GM21529 (cell line): ENCODE results near the gene TBL1X.
"Not testable (repeated sequence)": the region's sequence is repeated elsewhere in the genome, so short reads cannot be mapped to it uniquely, and the experiment has no call there.

Experiments used
- ATAC-seq: cut with Tn5 transposase; IDR thresholded peaks from one replicate; pipeline ENCODE4 v1.9.1; 2021; ENCODE audit not compliant: unreplicated experiment

Gene TBL1X

DNA sequence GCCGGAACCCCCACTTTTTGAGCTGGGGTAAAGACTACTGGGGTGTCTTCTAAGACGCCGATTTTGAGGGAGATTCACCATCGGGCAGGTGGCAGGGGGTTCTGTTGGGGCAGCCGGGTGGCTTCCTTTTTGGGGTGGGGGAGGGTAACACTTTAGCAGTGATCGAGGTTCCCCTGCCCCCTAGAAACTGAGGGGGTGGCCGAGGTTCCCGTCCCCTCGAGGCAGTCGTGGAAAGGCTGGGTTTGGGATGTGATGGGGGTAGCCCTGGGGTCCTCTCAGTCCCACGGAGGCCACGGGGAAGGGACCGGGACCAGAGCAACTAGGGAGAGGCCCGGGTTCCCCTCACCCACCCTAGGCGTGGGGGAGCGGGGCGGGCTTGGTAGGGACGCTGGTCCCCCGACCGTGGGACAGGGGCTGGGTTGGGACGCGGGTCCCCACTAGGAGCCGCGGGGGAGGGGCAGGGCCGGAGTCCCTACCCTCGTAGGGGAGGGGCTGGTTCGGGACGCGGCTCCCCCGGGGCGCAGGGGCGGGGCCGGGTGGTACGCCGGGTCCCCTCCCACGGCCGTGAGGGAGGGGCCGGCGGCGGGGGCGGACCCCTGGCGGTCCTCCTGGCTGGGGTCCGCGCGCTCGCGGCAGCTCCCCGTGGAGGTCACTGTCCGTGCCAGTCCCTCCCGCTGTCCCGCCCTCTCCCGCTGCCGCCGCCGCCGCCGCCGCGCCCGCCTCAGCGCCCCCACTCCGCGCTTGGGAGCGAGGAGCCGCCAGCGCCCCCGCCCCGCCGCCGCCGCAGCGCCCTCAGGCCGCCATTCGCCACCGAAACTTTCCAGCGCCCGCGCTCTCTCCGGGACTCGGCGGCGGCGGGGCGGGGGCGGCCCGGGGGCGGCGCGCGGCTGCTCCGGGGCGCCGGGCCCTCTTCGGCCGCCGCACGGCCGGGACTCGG lies at the start of gene TBL1X:
TBL1X (plus strand) TSS at position 624 of the 937 bp plus-strand sequence. CDS start 188,529 bp downstream, outside the sequence.
- peak; percentile 37 for ATAC-seq

DNA sequence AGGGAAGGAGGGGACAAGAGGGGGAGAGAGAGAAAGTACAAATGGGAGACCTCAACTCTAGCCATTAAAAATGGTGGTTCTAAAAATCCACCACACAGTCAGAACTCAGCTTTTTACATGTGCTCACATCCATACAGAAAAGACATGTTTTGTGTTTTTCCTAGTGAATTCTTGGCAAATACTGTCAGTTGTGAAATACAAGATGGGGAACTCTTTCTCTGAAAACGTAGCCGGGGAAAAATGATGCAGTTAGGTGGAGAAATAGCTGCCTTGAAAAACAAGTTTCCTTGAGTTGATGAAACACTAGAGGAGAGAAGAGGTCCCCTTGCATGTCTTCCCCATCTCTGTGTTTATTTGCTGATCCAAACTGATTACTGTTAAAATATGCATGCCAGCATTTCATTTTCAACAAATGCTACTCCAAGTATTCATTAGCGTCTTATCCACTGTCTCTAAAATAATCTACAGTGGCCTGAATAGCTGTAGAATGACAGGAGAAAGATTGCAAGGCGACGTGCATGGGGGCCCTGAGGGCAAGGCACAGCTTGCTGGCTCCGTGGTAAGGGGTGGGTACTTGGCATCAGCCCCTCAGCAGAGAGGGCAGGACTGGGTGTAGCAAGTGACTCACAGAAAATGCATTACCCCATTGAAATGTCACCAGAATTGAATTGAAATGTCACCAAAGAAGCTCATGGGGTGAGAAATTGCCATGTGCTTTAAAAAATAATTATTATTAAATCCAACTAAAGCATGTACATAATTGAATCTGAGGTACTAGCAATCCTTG lies 48.1 kb upstream of the TBL1X start:
- no peak for ATAC-seq

GRCh38 chrX:9418262-9418661 lies 46.6 kb upstream of the TBL1X start:
- ATAC-seq: no peak

GRCh38 chrX:9420275-9421265 lies 44.3 kb upstream of the TBL1X start:
- no peak for ATAC-seq

- ATAC-seq: no peak
These were observed 35.1 kb upstream of the TBL1X start for GRCh38 chrX:9429767-9430166.

DNA sequence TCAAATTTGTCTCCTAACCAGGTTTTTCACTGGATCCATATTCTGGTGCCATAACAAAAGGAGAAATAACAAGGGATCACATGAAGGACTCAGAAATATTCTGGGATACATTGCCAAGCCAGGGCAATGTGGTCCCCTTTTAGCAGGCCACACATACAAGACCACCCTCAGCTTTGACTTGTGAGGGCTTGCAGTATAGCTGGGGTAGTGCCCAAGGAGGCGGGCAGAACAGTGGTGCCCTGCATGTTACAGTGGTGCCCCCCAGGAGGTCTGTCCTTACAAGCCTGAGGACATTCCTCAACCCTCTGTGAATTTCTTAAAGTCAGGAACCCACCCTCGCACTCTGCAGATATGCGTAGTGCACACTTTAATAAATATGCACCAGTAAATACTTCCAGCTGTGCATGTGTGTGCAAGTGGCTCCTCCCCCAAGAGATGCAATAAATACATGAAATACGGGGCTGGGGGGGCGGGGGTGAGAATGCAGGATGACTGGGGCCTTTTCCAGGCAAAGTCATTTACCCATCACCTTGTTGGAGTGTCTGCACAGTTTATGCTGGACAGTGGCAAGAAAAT lies 34.4 kb upstream of the TBL1X start:
- no peak for ATAC-seq

GRCh38 chrX:9431281-9431680 lies 33.6 kb upstream of the TBL1X start:
- no peak for ATAC-seq

GRCh38 chrX:9433596-9433995 lies 31.3 kb upstream of the TBL1X start:
- ATAC-seq: no peak

DNA sequence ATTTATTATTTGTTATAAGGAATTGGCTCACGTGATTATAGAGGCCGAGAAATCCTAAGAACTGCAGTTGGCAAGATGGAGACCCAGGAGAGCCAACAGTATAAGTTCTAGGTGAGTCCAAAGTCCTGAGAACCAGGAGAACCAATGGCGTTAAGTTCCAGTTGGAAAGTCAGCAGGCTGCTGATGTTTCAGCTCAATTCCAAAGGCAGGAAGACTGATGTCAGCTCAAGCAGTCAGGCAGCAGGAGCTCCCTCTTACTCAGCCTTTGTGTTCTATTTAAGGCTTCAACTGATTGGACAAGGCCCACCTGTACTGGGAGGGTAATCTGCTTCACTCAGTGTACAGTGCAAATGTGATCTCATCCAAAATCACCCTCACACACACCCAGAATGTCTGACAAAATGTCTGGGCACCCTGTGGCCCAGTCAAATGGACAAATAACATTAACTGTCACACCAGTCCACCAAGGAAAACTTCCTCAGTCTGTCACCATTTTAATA lies 30.8 kb upstream of the TBL1X start:
- no peak for ATAC-seq

DNA sequence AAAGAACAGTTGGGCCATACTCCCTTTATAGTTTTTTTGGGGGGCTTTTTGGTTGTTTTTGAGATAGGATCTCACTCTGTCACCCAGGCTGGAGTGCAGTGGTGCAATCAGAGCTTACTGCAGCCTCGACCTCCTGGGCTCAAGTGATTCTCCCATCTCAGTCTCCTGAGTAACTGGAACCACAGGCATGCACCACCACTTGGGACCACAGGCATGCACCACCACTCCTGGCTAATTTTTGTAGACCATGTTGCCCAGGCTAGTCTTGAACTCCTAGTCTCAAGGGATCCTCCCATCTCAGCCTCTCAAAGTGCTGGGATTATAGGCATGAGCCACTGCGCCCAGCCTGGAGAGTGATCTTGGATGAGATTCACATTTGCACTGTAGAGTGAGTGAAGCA lies 29.8 kb upstream of the TBL1X start:
- ATAC-seq: not testable (repeated sequence)

GRCh38 chrX:9436812-9437211 lies 28.0 kb upstream of the TBL1X start:
- ATAC-seq: no peak

GRCh38 chrX:9438933-9439494 lies 25.8 kb upstream of the TBL1X start:
- ATAC-seq: no peak

DNA sequence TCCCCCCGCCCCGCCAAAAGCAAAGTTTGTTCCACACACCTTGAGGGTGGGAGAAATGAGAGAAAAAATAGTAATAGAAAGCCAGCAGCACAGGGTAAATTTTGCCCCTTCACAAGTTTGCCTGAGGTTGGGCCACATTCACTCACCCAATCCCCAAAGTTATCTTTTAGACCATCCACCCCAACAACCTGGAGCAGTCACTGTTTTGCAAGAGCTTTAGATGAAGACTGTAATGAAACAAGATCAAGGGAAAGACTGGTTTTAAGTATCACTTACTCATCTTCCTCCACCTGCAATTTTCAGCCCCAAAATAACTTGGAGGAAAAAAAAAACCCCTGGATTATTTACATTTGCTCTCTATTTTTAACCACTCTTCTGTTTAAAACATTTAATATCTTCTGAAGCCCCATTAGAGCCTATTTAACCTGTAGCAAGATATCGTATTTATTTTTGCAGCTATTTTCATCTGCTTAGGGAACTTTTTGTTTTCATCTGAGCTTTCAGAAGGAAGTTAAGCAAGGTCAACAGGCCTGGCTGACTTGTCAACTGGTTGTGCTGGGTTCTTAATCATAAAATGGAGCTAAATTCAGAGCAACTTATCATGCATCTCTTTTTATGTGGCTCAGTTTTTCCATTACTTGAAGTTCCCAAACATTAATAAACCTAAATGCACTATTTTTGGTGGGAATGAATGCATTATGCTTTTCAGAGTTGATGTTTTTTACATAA lies 24.6 kb upstream of the TBL1X start:
- no peak for ATAC-seq

DNA sequence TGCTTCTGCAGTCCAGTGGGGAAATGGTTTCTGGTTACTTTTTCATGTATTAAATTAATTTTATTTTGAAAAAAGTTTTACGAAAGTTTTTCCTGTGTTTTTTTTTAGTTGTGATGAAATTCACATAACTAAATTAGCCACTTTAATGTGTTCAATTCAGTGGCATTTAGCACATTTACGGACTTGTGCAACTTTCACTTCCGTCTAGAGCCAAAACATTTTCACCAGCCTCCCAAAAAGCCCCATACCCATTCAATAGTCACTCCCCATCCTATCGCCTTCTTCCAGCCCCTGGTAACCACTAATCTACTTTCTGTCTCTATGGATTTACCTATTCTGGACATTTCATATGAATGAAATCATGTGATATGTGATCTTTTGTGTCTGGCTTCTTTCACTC lies 22.8 kb upstream of the TBL1X start:
- ATAC-seq: no peak

DNA sequence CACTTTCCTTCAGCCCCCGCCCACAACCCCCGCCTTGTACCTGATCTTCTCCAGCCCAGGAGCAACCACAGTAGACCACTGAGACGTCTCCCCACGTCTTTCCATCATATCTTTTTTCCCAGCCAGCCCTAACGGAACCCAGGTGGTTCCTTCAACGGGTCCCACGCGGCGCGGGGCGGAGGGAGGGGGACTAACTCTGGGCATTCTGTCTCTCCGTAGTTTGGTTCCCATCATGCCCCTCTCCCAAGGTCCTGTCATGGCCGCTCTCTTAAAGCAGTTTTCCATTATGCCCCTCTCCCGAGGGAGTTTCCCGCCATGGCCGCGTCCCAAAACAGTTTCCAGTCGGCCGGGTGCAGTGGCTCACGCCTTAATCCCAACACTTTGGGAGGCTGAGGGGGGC lies 21.5 kb upstream of the TBL1X start:
- ATAC-seq: no peak

- no peak for ATAC-seq
These were observed 17.0 kb upstream of the TBL1X start for GRCh38 chrX:9447906-9448305.

DNA sequence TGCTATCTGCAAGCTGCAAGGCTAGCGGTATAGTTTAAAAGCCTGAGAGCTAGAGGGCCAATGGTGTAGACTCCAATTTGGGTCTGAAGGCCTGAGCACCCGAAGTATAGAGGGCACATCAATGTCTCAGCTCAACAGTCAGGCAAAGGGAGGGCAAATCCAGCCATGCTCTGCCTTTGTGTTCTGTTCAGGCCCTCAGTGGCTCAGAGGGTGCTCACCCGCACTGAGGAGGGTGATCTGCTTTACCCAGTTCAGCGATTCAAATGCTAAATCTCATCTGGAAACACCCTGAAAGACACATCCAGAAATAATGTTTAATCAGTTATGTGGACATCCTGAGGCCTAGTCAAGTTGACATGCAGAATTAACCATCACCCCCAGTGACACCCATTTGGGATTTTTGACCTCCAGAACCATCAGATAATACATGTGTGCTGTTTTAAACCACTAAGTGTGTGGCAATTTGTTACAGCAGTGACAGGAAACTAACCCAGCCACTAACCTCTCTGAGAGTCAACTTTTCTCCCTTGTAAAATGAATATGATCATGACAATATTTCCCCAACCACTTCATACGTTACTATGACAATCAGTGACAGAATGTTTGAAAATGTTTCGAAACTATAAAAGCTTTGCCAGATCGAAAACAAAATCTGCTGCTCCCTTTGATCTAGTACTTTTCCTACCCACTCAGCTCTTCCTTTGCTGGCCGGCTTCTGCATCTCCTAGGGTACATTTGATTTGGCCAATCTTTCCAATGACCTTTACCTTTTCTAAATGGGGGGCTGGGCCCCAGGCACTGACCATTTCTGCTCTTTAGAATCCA lies 8.4 kb upstream of the TBL1X start:
- ATAC-seq: no peak

DNA sequence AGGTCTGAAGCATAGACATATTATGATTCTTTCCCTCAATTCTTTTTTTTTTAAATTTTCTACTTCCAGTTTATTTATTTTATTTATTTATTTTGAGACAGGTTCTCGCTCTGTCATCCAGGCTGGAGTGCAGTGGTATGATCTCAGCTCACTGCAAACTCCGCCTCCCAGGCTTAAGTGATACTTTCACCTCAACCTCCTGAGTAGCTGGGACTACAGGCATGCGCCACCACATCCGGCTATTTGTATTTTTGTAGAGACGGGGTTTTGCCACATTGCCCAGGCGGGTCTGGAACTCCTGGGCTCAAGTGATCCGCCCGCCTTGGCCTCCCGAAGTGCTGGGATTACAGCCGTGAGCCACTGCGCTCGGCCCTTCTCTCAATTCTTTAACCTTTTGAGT lies 6.8 kb upstream of the TBL1X start:
- ATAC-seq: not testable (repeated sequence)
